HG03196 (cell line): ENCODE results near the gene MTG2.
"Not testable (repeated sequence)": the region's sequence is repeated elsewhere in the genome, so short reads cannot be mapped to it uniquely, and the experiment has no call there.

Source experiments
- ATAC-seq: cut with Tn5 transposase; IDR thresholded peaks from one replicate; pipeline ENCODE4 v1.9.1; 2021; ENCODE audit not compliant: unreplicated experiment

The MTG2 gene

GRCh38 chr20:62143957-62144825, 38.6 kb upstream of the MTG2 start:
- ATAC-seq, result no peak

DNA sequence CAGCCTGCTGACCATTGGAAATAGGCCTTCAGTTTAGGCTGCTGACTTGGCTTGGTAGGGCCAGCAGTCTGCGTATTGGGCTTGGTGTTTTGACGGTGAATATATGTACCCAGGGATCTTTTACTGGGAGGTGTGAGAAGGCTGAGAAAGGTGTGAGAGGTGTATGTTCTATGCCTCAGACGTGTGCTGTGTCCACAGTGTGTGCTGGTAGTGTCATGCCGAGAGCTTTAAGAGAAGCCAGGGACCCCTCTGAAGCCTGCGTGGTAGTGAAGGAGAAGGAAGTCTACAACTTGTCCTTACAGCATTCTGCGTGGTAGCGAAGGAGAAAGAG, 37.2 kb upstream of the MTG2 start:
- no peak for ATAC-seq

GRCh38 chr20:62146019-62146755, 36.6 kb upstream of the MTG2 start:
- no peak for ATAC-seq

- no peak for ATAC-seq
Measured at GRCh38 chr20:62147125-62147524, 35.7 kb upstream of the MTG2 start.

DNA sequence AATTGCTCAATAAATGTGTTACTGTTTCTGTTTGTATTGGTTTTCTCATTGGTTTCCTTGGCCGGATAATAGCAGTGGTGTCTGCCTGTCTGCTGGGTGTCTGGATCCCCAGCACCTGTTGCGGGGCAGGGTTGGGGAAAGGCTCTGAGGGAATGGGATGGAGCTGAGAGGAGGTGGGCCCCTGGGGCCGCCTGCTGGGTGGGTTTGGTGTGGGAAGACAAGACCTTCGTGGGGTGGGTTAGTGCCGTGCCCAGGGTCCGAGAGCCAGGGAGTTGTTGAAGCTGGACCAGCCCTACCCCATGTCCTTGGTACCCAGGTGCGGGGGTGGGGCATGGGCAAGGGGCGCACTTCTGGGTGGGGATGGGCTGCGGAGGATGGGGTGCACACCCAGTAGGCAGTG, 35.3 kb upstream of the MTG2 start:
- no peak for ATAC-seq

DNA sequence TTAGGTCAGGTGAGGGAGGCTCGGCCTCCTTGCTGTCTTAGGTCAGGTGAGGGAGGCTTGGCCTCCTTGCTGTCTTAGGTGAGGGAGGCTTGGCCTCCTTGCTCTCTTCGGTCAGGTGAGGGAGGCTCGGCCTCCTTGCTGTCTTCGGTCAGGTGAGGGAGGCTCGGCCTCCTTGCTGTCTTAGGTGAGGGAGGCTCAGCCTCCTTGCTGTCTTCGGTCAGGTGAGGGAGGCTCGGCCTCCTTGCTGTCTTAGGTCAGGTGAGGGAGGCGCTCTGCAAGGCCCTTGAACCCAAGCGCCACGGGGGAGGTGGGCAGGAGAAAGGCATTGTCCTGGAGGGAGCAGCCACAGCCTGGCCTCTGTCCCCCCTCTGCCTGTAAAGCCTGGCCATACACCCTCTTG, 34.4 kb upstream of the MTG2 start:
- not testable (repeated sequence) for ATAC-seq

DNA sequence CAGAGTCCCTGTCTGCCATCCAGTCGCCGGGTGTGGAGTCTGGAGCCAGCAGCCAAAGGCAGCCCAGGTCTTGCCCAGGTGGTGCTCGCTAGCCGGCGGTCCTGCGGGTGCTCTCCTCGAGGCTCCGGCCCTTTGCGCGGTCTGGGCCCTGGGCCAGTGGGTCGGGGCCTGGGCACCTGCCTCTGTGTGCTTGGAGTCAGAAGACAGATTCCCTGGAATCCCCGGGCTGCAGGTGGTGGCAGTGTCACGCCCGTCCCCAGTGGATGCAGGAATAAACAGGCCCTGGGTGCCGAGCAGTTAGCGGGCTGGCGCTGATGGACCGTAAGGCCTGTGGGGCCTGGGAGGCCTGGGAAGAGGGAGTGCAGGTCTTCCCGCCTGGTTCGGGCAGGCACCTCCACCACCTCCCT, 33.9 kb upstream of the MTG2 start:
- ATAC-seq, result no peak

DNA sequence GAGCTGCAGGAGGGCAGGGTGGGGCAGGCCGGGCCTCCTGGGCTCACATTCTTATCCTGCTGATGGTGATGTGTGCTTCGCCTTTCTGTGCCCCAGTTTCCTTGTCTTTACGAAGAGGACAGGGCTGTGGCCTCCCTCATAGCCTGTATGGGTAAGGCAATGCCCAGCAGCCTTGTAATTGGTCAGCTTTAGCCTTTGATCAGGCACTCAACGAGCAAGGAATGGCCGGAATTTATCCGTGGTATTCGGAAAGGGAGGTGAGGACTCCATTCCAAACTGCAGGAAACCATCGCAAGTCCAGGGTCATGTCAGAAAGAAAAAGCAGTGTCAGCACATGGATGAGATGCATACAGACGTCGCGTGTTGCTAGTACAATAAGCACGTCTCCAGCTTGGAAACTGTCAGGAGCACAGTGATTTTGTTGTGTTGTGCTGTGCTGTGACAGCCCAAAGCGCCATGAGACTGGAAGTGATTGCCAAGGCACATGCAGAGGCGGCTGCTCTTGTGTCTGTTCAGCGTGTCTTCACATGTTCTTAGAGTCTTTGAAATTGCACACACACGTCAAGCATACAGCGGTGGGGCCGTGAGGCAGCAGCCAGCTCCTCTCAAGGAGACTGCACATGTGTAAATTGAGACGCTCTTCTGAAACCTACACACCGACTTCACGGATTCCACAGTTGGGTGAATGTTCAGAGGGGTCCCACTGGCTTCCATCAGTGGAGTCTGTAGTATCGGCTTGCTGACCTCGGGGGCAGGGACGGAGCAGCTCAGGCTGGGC, 33.1 kb upstream of the MTG2 start:
- ATAC-seq, result no peak

DNA sequence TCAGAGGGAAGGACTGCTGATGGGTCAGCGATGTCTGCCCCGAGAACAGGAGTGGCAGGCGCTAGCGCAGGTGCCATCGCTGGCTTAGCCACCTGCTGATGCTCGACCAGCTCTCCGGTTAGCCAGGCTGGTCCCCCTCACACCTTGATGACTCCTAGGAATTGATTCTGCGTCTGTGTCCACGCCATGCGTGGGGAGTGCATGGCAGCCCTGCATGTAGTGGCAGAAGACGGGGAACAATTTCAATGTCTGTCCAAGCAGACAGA, 32.6 kb upstream of the MTG2 start:
- no peak for ATAC-seq

- no peak for ATAC-seq
Measured at GRCh38 chr20:62151225-62151624, 31.6 kb upstream of the MTG2 start.

GRCh38 chr20:62151835-62152364, 30.9 kb upstream of the MTG2 start:
- ATAC-seq, result no peak

DNA sequence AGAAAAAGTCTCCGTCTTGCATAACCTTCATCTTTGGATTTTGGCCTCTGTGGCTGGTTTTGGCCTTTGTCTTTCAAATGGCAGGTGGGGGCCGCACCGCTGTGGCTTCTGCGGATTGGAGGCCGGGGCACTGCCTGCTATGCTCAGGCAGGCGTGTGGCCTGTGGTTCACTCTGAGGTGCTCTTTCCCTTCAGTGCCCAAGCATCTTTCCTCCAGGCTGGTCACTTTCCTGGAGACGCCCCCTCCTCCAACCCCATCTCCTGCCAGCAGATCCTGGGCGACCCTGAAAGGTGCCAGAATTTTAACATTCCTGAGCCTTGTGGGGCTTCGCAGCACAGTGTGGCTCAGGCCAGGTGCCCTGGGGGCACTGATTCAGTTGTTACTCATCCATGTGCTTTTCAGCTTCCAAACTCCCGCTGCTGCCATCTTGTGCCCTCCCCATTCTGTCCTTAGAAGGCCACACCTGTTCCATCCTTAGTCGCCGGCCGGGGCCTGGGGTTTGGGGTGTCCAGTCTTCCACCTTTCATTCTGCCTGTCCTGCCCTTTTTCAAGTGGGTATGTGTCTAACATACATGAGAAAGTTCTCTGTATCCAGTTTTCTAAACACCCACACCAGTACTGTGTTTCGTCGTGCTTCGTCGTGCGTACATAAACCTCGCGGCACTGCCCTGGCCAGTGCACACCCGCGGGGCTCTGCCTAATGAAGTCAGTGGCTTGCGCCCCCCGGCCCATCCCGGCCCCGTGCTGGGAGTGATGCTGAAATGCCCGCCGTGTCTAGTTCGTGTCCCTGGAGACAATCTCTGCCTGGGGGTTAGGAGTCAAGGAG, 27.2 kb upstream of the MTG2 start:
- no peak for ATAC-seq

- ATAC-seq, result no peak
Measured at GRCh38 chr20:62156254-62156556, 26.6 kb upstream of the MTG2 start.

DNA sequence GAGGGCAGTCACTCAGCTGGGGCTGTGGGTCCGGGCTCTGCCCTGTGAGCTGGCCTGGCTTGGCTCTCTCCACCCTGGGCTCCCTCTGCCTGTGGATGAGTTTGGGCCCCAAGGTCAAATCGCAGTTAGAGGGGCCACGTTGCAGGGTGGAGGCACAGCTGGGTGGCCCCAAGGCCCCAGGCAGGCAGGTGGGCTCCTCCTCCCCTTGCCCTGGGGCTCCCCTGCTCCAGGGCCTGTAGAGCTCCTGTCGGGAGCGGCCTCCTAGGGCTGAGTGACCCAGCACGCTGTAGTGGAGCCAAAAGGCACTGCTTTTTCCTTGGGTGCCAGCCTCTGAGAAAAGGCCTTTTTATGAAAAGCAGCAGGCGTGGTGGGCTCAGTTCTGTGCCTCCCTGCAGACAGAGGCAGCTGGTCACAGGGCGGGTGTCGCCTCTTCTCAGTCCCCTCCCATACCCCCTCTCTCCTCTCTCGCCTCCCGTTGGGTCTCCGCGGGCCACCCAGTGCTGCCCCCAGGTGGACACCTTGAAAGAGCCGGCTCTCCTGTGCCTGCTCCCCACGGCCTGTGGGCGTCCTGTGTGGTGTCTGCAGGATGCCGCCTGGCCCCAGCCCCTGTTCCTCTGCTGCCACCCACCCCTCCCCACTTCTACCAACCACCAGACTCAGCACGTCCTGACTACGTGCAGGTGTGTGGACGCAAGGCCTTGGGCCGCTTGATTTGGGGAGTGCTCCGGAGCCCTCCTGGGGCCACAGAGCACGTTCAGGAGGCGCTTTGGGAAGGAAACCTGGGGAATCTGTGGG, 26.0 kb upstream of the MTG2 start:
- no peak for ATAC-seq

GRCh38 chr20:62157387-62158087, 25.3 kb upstream of the MTG2 start:
- no peak for ATAC-seq

DNA sequence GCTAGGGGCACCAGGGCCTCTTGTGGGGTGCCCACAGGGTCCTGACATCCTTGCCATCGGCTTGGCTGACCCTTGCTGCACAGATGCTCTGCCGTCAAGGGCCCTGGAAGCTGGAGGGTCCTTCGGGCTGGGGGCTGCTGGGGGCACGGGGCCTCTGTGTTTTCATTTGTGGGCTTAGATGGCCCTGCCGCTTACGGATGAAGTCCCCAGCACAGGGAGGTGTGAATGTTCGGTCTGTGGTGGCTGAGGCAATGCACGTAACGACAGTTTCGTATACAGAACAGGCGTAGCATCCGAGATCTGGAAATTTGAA, 24.8 kb upstream of the MTG2 start:
- no peak for ATAC-seq

DNA sequence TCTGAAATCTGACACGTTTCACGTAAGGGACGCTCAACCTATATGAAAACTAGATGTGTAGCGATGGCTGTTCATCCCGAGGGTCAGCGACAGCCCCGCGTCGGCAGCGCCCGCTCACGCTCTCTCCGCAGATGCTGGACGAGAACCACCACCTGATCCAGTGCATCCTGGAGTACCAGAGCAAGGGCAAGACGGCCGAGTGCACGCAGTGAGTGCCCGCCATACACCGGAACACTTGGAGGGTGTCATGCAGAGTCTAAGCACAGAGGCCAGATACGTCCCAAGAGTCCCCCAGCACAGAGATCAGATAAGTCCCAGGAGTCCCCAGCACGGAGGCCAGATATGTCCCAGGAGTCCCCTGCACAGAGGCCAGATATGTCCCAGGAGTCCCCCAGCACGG, 24.3 kb upstream of the MTG2 start:
- ATAC-seq, result no peak

DNA sequence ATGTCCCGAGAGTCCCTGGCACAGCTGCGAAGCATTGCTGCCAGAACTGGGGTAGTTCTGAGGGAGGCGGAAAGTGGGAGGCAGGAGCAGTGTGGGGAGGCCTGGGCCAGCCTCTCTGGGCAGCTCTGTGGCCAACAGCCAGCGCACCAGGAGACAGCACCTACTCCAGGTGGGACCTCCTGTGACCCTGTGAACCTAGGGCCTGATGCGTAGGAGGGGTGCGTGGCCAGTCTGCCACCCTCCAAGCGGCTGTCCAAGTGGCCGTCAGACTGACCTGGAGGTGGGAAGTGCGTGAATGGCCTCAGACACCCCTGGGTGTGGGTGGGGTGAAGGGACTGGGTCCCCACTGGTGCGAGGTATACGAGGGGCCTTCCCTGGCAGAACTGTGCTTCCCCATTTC, 23.8 kb upstream of the MTG2 start:
- ATAC-seq, result no peak

GRCh38 chr20:62159839-62160238, 23.0 kb upstream of the MTG2 start:
- no peak for ATAC-seq

DNA sequence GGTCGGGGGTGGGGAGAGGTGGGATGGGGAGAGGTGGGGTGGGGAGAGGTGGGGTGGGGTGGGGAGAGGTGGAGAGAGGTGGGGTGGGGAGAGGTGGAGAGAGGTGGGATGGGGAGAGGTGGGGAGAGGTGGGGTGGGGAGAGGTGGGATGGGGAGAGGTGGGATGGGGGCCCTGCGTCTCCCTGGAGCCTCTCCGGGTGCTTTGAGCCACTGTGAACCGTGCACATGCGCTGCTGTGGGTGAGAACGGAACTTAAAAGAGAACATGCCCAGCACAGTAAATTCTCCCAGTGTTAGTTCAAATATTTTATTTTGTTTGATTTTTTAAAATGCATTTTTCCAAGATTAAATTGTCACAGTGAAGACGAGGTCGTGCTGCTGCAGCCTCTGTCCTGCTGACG, 22.6 kb upstream of the MTG2 start:
- no peak for ATAC-seq
